GM21576 (cell line): Measurements from ENCODE around the gene NEXN.
"Not testable (repeated sequence)": the region's sequence is repeated elsewhere in the genome, so short reads cannot be mapped to it uniquely, and the experiment has no call there.

ENCODE experiments used
- ATAC-seq: cut with Tn5 transposase; IDR thresholded peaks from one replicate; pipeline ENCODE4 v1.9.1; 2021; ENCODE audit warnings: mild to moderate bottlenecking, moderate library complexity; ENCODE audit not compliant: unreplicated experiment

The NEXN gene

DNA sequence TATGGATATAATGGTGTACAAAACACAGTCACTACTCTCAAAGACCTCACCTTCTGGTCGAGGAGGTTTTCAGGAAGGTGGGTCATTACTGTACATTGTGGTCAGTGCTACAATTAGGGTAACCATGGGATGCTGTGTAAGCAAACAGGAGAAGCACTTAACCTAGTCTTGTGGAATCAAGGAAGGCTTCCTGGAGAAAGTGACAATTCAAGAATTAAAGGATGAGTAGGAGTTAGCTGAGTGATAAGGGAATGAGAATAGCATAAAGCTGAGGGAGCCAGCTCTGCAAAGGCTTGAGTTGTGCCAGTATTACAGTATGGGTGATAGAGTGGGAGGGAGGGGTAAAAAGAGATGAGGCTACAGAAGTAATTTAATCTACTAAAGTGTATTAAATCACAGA lies 17.2 kb downstream of the NEXN start:
- ATAC-seq: no peak

GRCh38 chr1:77906019-77906545 lies 17.7 kb downstream of the NEXN start:
- ATAC-seq: no peak

- no peak for ATAC-seq
Measured at GRCh38 chr1:77906624-77907023, 18.2 kb downstream of the NEXN start.

- ATAC-seq: no peak
Measured at GRCh38 chr1:77910116-77910515, 21.7 kb downstream of the NEXN start.

GRCh38 chr1:77918918-77919317 lies 30.5 kb downstream of the NEXN start:
- not testable (repeated sequence) for ATAC-seq

- ATAC-seq: no peak
Measured at GRCh38 chr1:77925518-77925917, 37.1 kb downstream of the NEXN start.

- ATAC-seq: no peak
Measured at GRCh38 chr1:77925956-77926355, 37.5 kb downstream of the NEXN start.

DNA sequence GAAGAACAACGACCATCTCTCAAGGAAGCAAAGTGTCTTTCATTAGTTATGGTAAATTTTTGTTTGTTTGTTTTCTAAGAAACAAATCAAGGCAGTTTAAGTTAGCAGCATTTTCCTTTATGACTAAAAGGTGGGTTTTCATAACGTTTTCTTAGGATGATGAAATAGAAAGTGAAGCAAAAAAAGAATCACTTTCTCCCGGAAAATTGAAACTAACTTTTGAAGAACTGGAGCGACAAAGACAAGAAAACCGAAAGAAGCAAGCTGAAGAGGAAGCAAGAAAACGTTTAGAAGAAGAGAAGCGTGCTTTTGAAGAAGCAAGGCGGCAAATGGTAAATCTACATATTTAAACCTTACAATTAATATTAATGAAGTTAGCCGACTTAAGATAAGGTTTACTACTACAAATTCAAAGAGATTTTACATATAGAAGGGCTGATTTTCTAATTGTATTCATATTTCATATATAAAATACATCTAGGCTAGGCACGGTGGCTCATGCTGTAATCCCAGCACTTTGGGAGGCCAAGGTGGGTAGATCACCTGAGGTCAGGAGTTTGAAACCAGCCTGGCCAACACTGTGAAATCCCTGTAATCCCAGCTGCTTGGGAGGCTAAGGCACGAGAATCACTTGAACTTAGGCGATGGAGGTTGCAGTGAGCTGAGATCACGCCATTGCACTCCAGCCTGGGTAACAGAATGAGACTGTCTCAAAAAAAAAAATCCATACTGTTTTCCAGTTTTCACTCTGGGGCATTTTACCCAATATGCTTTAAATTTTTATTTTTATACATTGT lies 38.3 kb downstream of the NEXN start:
- ATAC-seq: peak; percentile 74

GRCh38 chr1:77927414-77927813 lies 39.0 kb downstream of the NEXN start:
- peak; percentile 19 for ATAC-seq

GRCh38 chr1:77929806-77930205 lies 41.4 kb downstream of the NEXN start:
- no peak for ATAC-seq

- no peak for ATAC-seq
Measured at GRCh38 chr1:77938651-77939050, 50.2 kb downstream of the NEXN start.

DNA sequence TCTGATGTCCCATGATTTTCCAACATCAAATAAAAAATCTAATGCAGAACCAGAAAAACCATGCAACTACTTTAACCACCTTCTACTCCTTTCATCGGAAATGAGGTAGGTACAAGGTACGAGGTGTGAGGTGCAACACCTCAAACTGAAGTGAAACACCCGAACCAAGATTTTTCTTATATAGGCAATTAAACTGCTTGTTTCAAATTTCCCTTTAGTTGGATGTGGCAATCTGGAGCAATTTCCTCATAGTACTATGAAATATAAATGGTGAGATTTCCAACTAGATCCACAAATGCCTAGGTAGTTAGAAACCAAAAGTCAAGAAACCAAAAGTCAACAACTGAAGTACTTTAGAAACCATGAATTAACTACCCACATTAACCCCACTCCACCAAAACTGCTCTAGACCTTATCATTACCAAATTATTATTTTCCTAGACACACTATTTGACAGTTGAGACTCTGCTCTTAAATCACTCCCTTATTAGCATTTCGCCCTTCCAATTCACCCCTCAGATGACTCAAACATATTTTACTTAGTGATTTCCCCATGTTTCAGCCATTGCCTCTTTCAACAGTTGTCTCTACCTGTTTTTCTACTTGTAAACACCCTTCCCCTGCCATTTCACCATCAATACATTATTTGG lies 52.6 kb downstream of the NEXN start:
- no peak for ATAC-seq

DNA sequence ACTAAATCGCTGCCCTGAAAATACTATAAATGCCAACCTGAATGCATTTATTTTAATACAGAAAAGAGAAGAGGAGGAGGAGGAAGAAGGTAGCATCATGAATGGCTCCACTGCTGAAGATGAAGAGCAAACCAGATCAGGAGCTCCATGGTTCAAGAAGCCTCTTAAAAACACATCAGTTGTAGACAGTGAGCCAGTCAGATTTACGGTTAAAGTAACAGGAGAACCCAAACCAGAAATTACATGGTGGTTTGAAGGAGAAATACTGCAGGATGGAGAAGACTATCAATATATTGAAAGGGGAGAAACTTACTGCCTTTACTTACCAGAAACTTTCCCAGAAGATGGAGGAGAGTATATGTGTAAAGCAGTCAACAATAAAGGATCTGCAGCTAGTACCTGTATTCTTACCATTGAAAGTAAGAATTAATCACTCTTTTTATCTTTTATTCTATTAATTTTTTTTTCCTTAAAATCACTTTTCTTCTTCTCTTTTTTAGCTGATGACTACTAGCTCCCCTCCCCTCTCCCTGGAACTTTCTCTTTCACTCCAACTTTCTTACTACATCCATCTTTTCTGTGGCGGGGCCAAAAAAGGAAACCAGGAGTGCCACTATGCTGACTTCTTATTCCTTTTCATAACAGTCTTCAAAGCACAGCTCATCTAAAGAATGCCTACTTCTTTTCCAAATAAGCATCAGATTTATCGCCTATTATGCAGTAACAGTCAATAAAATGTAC lies 54.1 kb downstream of the NEXN start:
- no peak for ATAC-seq

DNA sequence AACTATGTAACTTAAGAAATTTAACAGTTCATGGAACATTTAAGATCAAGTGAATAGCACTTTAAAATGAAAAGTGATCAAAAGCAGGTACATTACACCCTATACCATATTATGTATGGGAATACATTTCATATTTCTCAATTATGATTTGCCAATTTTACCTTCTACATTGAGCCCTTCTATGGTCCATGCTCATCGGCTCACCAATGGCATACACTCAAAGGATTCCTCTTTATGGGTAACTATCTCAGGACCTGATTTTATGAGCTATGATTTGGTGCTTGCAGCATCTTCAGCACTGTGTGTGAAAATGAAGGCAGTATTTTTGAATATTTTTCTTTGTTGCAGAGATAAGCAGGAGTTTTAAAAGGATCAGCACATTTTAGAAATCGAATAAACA lies 56.9 kb downstream of the NEXN start:
- no peak for ATAC-seq

DNA sequence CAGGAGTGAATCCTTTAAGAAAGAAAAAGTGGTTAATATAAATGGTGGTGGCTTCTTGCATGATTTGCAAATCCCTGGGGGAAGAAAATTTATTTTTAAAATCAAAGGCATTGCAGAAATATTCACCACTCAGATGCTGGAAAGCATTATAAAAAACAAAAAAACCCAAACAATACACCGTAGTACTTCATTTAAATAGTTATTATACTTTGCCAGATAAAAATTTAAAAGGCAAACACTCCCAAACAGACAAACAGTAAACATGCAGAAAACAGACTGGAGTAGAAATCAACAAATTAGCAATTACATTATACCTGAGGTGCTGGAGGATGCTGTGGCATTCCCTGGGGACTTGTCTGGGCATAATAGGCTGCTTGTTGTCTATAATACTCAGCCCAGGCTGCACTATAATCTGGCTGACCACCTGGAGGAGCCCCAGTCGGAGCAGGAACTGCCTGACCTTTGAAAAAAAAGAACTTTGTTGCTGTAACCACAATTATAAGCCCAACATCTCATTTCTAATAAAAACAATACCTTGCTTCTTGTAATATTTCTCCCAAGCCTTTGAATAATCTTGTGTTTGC lies 60.5 kb downstream of the NEXN start:
- ATAC-seq: no peak

- peak; percentile 63 for ATAC-seq
Measured at GRCh38 chr1:77950873-77951272, 62.4 kb downstream of the NEXN start.

- no peak for ATAC-seq
Measured at GRCh38 chr1:77951328-77951727, 62.9 kb downstream of the NEXN start.

DNA sequence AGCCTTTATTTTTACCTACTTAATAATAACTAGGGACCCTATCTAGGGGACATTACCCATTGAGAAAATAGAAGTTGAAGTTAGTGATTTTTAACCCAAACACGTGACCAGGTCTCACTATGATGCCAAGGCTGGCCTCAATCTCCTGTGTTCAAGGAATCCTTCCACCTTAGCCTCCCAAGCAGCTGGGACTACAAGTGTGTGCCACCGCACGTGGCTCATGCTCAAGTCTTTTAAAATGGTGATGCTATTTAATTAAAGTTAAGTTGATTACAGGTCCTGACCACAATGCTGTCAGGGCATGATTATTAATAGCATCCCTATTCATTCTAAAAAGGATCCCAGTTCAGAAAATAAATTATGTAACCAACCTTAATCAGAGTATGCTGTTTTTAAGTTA lies 65.5 kb downstream of the NEXN start:
- ATAC-seq: no peak

- ATAC-seq: no peak
Measured at GRCh38 chr1:77954521-77954920, 66.1 kb downstream of the NEXN start.

GRCh38 chr1:77955709-77956108 lies 67.3 kb downstream of the NEXN start:
- no peak for ATAC-seq

GRCh38 chr1:77956464-77956863 lies 68.0 kb downstream of the NEXN start:
- ATAC-seq: no peak
